ENCODE results near the gene RNF5. TPM values are rescaled to one million over a fixed set of nuclear protein-coding genes. Genes with fewer than 3 reads are reported as not detected.

The RNF5 gene
- total and polyA plus RNA-seq, 9 of the 15 experiments (the other 6 are each of a cell fraction or from before 2014, with no cell fraction given), result 62.2 to 245 (median 129) TPM

GRCh38 chr6:32177788-32178546 lies at the start of gene RNF5 (continued):
- TF ChIP-seq RREB1 (CRISPR knock-in tag; IDR thresholded peaks at IDR 0.05), result no peak
- no peak for TF ChIP-seq CAMTA2 (CRISPR knock-in tag; conservative IDR thresholded peaks at IDR 0.05)
- TF ChIP-seq ZNF311 (CRISPR knock-in tag; IDR thresholded peaks at IDR 0.05), result no peak
- TF ChIP-seq JUND (IDR thresholded peaks at IDR 0.05; ENCODE audit: borderline replicate concordance, low read depth, low read length), result peak; percentile 36
- TF ChIP-seq JUND (tag; IDR thresholded peaks at IDR 0.05; ENCODE audit: borderline replicate concordance, low read depth, low read length), result no peak
- TF ChIP-seq CC2D1A (IDR thresholded peaks at IDR 0.05), result no peak
- no peak for TF ChIP-seq ZNF274 (IDR thresholded peaks at IDR 0.05; ENCODE audit: borderline replicate concordance, low read depth, low read length)
- TF ChIP-seq ZNF239 (CRISPR knock-in tag; IDR thresholded peaks at IDR 0.05), result no peak
- TF ChIP-seq MBD2 (IDR thresholded peaks at IDR 0.05; ENCODE audit: borderline replicate concordance, low read depth), result peak; percentile 99
- peak; percentile 81 for TF ChIP-seq SP1 (CRISPR knock-in tag; IDR thresholded peaks at IDR 0.05)
- no peak for TF ChIP-seq IFI16 (CRISPR knock-in tag; IDR thresholded peaks at IDR 0.05)
- TF ChIP-seq RBM34 (IDR thresholded peaks at IDR 0.05; ENCODE audit: borderline replicate concordance, insufficient read depth, low read length), result no peak
- no peak for TF ChIP-seq ZNF408 (CRISPR knock-in tag; IDR thresholded peaks at IDR 0.05; ENCODE audit: low read depth)
- no peak for TF ChIP-seq TOE1 (IDR thresholded peaks at IDR 0.05; ENCODE audit: borderline replicate concordance)
- no peak for TF ChIP-seq TOE1 (CRISPR knock-in tag; IDR thresholded peaks at IDR 0.05; ENCODE audit: borderline replicate concordance, low read depth)
- TF ChIP-seq PBX2 (CRISPR knock-in tag; IDR thresholded peaks at IDR 0.05; ENCODE audit: low read depth), result peak; percentile 97
- no peak for TF ChIP-seq PBX2 (tag; conservative IDR thresholded peaks at IDR 0.05; ENCODE audit: low read depth)
- TF ChIP-seq MAZ (CRISPR knock-in tag; conservative IDR thresholded peaks at IDR 0.05 in 1 of 2, IDR thresholded peaks at IDR 0.05 in 1 of 2), result peak in 1 of 2 experiments; percentile 42; a peak in 2 of 4 replicates
- TF ChIP-seq EP300 (IDR thresholded peaks at IDR 0.05; ENCODE audit: low read length), result no peak; the same call in 1 of the 2 replicates
- no peak for TF ChIP-seq ZNF764 (CRISPR knock-in tag; IDR thresholded peaks at IDR 0.05; ENCODE audit: low read depth)
- no peak for TF ChIP-seq PTRF (tag; IDR thresholded peaks at IDR 0.05)

All from K562 (cell line).